OCI-M1 (cell line): ENCODE data around the gene SAFB2.

Experiments
- DNase-seq: peaks from one replicate; lab custom pipeline; 2025; lab: John Stamatoyannopoulos, UW

Gene SAFB2

DNA sequence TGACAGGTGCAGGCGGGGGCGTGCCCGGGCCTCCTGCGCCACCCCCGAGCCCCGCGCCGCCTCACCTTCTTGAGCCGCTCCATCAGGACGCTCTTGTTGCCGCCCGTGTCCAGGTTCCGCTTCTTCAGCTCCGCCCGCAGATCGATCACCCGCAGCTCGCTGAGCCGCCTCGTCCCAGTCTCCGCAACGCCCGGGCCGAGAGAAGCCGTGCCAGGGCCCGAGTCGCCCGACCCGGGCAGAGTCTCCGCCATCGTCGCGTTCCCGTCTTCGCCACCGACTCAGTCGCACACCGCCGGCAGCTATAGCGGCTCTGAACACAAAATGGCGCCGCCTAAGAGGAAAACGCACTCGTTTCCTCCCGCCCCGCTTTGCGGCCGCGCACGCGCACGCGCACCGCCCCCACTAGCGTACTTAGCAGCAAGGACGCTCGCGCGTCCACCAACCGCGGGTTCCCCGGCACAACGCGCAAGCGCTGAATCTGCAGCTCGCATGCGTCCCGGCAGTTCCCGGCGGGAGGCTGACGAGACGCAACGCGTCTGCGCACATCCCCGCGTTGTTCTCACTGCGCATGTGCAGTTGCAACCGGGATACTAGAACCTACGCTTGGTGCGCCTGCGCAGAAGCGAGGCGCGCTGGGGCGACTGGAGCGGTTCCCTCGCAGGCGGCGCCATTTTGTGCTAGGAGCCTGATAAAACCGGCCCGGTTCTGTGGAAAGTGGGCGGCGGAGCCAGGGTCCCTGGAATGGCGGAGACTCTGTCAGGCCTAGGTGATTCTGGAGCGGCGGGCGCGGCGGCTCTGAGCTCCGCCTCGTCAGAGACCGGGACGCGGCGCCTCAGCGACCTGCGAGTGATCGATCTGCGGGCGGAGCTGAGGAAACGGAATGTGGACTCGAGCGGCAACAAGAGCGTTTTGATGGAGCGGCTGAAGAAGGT is at the start of gene SAFB2, which contains the start of gene SAFB:
TSS of gene SAFB2 (minus strand) at position 312 of the 932 bp plus-strand sequence. CDS start at position 251, 61 bp downstream.
TSS of gene SAFB (plus strand) at position 619 of the 932 bp plus-strand sequence. CDS start at position 742, 123 bp downstream.
- DNase-seq = peak; percentile 99

- DNase-seq = no peak
Observed at GRCh38 chr19:5671600-5671999, 49.0 kb upstream of the SAFB2 start.

DNA sequence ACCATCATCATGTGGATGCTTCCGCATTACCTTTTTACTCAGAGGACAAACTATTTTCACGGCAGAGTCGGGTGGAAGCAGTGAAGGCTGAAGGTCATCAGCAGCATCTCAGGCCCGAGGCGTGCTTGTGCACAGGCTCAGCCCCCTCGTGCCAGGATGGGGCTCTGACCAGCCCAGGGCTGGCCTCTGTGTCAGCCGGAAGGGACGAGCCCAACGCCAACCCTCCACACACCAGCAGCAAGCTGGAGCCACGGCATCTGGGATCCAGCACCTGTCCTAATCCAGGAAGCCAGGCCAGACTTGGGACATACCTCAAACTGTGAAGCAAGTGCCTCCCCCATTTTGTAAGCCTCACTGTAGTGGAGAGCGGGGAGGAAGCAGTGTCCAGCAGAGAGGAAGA is 46.6 kb upstream of the SAFB2 start:
- DNase-seq = no peak

GRCh38 chr19:5667751-5668271 is 45.2 kb upstream of the SAFB2 start:
- DNase-seq = no peak

DNA sequence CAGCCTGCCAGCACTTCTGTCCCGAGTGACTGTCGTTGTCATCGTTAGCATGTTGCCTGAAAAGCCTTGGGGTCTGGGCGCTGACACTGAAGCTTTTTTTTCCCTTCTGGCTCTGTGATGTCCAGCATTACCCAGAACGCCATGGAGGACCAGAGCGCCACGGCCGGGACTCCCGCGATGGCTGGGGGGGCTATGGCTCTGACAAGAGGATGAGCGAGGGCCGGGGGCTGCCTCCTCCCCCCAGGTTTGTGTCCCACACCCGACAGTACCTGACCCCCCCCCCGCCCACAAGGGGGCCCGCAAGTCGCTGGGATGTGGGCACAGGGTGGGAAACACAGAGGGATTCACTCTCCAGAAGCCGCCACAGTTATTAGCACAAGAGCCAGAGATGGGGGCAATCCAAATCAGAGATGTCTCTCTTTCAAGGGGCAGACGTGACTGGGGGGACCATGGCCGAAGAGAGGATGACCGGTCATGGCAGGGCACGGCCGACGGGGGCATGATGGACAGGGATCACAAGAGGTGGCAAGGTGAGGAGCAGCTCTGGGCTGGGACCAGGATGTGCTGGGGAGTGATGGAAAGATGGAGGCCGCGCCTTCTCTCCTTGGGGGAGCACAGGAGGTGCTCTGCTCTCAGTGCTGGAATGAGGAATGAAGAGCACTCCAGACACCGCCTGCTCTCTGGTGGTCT is 44.5 kb upstream of the SAFB2 start:
- no peak for DNase-seq

GRCh38 chr19:5665781-5666513 is 43.4 kb upstream of the SAFB2 start:
- DNase-seq = no peak

- DNase-seq = no peak
Observed at GRCh38 chr19:5664515-5664914, 41.9 kb upstream of the SAFB2 start.

DNA sequence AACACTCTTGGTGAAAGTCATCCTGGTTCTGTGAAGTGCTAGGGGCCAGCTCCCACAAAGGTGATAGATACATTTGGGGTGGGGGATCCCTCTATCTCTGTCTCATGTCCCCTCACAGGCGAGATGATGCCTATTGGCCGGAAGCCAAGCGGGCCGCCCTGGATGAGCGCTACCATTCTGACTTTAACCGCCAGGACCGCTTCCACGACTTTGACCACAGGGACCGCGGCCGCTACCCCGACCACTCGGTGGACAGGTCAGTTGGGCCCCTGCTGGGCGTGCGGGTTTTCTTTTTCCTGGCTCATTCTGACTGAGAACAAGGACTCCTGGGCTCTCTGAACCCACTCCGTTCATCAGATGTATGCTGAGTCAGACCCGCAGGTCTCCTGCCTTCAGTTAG is 41.3 kb upstream of the SAFB2 start:
- DNase-seq = no peak

GRCh38 chr19:5661483-5661882 is 38.9 kb upstream of the SAFB2 start:
- DNase-seq = no peak

GRCh38 chr19:5655412-5655811 is 32.8 kb upstream of the SAFB2 start:
- no peak for DNase-seq

- DNase-seq = no peak
Observed at GRCh38 chr19:5654931-5655330, 32.4 kb upstream of the SAFB2 start.

DNA sequence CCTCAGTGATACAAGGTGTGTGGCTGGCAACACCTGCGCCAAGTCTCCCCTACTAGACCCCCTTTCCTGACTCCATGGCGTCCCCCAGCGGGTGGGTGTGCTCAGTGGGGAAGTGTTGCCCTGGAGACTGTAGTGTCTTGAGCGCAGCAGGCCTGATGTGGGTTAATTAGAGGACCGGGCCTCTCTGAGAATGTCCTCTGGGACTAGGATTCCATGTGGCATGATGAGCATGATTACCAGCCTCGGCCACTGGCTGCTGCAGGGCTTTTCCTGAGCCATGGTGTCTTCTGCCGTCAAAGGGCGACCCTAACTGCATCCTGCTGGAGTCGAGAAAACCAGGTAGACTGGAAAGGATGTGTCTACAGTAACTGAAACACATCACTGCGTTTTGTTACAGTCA is 29.7 kb upstream of the SAFB2 start:
- no peak for DNase-seq

- DNase-seq = no peak
Observed at GRCh38 chr19:5651361-5651760, 28.8 kb upstream of the SAFB2 start.

DNA sequence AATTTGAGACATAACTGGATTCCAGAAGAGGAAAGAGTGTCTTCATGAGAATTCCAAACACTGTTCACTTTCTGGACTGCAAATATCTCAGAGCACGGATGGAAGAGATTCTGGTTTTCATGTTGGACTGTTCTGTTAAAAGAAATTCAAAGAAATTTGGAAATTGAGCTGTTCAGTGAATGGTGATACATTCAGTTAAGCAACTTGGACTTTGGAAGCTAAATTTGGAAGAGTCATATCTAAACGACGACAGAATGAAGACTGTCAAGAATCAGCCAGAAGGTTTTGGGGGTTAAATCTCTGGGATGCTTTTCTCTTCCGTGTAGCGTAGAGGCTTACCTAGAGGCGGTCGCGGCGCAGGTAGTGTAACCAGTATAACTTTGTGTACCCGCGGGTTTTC is 25.9 kb upstream of the SAFB2 start:
- no peak for DNase-seq

GRCh38 chr19:5646703-5647102 is 24.1 kb upstream of the SAFB2 start:
- DNase-seq = no peak

DNA sequence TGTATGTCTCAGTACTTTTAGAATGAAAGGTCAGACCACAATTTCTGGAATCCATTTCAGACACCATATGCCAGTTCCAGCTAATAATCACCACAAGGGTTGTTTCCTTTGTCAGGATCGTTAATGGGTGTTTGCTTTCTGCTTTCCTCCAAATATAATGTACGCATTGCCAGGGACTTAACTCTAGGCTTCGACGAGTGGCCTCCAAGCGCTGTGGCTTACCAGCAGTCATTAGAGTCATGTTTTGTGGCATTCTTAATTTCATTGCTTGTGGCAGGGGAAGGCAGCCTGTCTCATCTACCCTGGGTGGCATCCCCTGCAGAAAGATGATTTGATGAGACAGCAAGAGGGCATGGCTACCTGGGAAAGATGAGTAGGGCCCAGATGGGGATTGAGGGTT is 22.8 kb upstream of the SAFB2 start:
- no peak for DNase-seq

- DNase-seq = no peak
Observed at GRCh38 chr19:5644037-5644436, 21.5 kb upstream of the SAFB2 start.

GRCh38 chr19:5643060-5643459 is 20.5 kb upstream of the SAFB2 start:
- no peak for DNase-seq

GRCh38 chr19:5642204-5642603 is 19.6 kb upstream of the SAFB2 start:
- no peak for DNase-seq

DNA sequence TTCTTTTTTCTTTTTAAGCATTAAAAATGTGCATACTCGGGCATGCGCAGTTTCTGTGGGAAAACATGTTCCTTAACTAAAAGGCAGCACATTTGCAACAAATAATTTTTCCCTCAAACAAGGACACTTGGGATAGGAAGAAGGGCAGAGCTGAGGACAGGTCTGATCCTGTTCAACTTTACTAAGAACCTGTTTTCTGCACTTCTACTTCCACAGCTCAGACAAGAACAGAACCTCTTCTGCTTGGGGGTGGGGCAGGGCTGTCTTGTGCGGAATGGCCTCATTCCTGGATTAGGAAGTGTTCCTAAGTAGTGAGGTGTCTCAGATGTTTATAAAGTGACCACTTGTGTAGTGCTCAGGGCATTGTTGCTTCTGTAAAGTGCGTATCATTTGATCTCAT is 18.6 kb upstream of the SAFB2 start:
- DNase-seq = no peak

DNA sequence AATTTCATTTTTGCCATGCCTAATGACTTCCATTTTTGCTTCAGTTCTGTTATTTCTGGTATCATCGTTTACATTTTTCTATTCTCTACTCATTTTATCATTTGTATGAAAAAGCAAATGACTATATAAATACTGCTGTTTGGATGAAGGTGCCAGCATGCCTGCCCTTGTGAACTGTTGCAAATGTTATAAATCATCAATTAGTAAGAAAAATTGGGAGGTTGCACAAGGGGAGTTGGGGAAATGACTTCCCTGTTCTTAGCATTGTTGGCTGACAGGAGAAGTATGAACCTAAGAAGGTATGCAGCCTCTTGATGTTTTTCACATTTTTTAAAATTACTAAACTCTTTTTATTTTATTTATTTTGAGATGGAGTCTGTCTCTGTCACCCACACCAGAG is 15.4 kb upstream of the SAFB2 start:
- DNase-seq = no peak

- DNase-seq = no peak
Observed at GRCh38 chr19:5635427-5635826, 12.9 kb upstream of the SAFB2 start.
